Fibroblast of mammary gland (primary cell): ENCODE results near the gene H6PD.

ENCODE experiments used
- DNase-seq: peaks from one replicate; pipeline ENCODE4 v3.0.0-alpha.2; 2010; ENCODE audit warnings: low read depth
- H3K4me3 ChIP-seq: 2 replicates; pipeline ENCODE4 v1.5.1; 2011; ENCODE audit warnings: low read depth, mild to moderate bottlenecking, low read length, moderate library complexity; ENCODE audit not compliant: control insufficient read depth
- TF ChIP-seq, protein P1 (sequence below): conservative IDR thresholded peaks from 2 replicates; pipeline ENCODE4 v1.5.1; 2011; ENCODE audit warnings: low read depth, low read length, inconsistent platforms; ENCODE audit not compliant: control insufficient read depth, insufficient read depth

Gene H6PD

DNA sequence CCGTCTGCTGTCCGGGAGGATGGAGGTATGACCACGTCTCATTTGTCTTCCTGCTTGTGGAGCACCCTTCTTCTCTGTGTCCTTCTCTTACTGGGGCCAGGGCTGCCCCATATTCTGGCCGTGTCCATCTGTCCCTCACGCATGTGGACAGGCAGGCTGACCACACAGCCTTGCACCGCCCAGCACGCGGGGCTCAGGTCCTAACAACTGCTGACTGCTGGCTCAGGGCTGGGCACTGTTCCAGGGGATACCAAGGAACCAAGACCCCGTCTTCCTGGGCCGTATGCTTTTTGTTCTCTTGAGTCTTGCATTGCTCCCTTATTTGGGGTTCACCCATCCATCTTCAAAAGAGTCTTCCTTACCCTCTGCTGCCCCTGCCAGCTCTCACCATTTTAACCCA, 40.6 kb downstream of the H6PD start:
- no peak for DNase-seq
- no peak overlapping the region for H3K4me3 ChIP-seq
- TF ChIP-seq, protein P1, sequence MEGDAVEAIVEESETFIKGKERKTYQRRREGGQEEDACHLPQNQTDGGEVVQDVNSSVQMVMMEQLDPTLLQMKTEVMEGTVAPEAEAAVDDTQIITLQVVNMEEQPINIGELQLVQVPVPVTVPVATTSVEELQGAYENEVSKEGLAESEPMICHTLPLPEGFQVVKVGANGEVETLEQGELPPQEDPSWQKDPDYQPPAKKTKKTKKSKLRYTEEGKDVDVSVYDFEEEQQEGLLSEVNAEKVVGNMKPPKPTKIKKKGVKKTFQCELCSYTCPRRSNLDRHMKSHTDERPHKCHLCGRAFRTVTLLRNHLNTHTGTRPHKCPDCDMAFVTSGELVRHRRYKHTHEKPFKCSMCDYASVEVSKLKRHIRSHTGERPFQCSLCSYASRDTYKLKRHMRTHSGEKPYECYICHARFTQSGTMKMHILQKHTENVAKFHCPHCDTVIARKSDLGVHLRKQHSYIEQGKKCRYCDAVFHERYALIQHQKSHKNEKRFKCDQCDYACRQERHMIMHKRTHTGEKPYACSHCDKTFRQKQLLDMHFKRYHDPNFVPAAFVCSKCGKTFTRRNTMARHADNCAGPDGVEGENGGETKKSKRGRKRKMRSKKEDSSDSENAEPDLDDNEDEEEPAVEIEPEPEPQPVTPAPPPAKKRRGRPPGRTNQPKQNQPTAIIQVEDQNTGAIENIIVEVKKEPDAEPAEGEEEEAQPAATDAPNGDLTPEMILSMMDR, result no peak

DNA sequence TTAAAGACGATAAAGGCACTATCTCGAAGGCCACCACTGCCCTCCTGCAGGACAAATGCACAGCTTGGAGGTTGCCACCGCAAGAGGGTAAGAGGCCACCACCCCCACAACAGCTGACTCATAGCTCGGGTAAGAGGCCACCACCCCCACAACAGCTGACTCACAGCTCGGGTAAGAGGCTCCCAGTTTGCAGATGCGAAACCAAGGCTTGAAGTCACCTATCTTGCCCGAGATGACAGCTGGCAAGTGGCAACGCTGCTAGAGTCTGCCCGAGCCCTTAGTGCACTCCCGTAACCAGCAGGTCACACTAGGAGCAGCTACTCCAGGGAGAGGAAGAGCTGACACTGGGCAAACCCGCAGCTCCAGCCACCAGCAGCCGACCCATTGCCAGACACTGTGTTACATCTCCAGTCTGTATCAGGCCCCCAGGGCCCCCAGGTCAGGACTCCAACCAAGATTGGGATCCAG, 41.0 kb downstream of the H6PD start:
- TF ChIP-seq, protein P1, result no peak
- no peak overlapping the region for H3K4me3 ChIP-seq
- DNase-seq, result peak; percentile 93

DNA sequence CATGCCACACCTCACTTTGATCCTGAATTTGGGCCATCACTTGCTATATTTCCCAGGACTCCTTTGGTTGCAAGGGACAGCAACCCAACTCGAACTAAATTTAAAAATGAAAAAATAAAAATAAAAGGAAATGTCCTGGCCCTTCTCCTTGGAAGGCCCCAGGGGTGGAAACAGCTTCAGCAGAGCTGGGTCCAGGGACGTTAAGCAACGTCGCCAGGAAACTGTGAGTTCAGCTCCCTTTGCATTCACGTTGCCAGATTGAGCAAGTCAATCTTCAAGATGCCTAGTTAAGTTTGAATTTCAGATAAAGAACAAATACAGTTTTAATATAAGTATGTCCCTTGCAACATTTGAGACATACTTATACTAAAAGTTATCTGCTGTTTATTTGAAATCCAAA, 43.5 kb downstream of the H6PD start:
- TF ChIP-seq, protein P1, result no peak
- H3K4me3 ChIP-seq, result no peak overlapping the region
- no peak for DNase-seq

GRCh38 chr1:9278585-9279153, 44.1 kb downstream of the H6PD start:
- no peak overlapping the region for H3K4me3 ChIP-seq
- DNase-seq, result no peak
- TF ChIP-seq, protein P1, result no peak

DNA sequence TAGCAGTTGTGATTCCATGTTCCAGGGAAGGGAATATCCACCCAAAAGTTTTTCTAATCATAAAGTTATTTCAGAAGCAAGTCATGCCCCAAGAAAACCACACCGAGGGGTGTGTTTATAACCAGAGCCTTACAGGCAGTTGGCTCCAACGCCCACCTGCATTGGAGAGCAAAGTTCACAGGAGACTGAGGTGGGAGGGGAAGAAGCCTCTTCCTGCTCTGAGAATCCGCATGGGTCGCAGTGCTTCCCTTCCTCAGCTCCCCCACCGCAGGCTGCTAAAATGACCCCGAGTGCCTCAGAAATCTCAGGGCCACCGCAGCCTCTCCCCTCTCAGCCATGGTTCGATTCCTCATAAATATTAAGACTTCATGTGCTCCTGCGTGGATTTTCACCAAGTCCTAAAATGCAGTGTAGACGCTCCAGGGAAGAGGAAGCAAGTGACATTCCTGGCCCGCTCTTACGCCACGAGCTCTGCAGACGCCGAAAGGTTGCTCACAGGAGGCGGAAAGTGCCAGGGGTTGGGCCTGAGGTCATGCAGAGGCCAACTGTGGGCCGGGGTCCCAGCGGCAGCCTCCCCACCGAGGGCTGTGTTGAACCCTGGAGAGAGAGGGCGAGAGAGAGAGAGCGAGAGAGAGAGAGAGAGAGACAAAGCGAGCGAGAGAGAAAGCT, 44.7 kb downstream of the H6PD start:
- TF ChIP-seq, protein P1, result no peak
- H3K4me3 ChIP-seq, result no peak overlapping the region
- peak; percentile 69 for DNase-seq

DNA sequence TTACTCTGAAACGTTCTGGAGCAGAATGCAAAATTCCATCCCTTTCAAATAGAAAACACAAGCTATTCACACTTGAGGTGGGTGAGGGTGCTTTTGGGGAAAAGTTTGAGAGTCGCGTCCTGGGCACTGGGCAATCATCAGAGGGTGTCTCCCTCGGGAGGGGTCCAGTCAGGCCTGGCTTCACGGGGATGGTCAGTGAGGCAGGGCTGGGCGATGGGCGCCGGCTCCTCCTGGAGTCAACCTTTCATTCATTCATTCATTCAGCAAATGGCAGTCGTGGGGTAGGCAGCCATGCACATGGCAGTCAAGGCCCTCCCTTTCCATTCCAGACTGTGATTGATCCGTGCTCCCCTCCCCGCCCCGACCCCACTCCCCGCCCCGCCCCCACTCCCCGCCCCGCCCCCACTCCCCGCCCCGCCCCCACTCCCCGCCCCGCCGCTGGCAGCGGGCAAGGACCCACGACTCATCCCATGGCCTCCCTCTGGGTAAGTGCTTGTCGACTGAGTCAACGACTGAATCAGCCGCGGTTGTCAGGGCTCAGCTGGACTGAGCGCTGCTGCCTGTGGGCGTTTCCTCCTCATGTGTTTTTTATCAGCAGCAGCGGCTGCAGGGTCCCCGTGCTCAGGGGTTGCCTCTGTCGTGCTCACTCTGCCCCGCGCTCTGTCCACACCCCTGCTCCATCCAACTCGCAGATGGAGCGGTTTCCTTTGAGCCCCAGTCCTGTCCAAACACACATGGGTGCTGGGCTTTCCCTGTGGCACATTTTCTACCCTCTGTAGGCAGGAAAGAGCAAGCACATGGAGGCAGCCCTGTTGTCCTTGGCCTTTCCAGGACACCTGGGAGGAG, 45.7 kb downstream of the H6PD start:
- TF ChIP-seq, protein P1, result no peak
- DNase-seq, result peak; percentile 96
- no peak overlapping the region for H3K4me3 ChIP-seq
